ENCODE measurements around the gene ISX. TPM values are rescaled to one million over a fixed set of nuclear protein-coding genes. Genes with fewer than 3 reads are reported as not detected.

ISX gene
- total and polyA plus RNA-seq, 10 donors: not detected

DNA sequence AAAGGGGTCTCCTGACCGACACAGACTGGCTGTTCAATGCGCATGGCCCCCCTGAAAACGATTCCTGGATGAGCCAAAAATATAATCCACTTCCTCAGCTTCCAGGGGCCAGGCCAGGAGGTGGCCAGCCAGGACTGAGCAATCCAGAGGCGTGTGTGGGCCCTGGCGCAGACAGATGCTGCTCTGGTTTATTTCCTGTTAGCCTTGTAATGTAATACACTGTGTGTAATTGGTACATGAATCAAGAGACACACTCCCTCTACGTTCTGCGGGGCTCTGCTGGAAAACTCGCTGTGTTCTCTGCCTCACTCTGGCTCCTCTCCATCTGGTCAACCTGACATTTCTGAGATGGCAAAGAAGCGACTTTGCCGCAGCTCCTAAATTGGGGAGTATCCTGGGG is 26.3 kb upstream of the ISX start:
- DNase-seq: no peak
- no peak for TF ChIP-seq POLR2AphosphoS5 (IDR thresholded peaks at IDR 0.05)
- TF ChIP-seq, protein P1, sequence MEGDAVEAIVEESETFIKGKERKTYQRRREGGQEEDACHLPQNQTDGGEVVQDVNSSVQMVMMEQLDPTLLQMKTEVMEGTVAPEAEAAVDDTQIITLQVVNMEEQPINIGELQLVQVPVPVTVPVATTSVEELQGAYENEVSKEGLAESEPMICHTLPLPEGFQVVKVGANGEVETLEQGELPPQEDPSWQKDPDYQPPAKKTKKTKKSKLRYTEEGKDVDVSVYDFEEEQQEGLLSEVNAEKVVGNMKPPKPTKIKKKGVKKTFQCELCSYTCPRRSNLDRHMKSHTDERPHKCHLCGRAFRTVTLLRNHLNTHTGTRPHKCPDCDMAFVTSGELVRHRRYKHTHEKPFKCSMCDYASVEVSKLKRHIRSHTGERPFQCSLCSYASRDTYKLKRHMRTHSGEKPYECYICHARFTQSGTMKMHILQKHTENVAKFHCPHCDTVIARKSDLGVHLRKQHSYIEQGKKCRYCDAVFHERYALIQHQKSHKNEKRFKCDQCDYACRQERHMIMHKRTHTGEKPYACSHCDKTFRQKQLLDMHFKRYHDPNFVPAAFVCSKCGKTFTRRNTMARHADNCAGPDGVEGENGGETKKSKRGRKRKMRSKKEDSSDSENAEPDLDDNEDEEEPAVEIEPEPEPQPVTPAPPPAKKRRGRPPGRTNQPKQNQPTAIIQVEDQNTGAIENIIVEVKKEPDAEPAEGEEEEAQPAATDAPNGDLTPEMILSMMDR (IDR thresholded peaks at IDR 0.05 in 8 of 11, conservative IDR thresholded peaks at IDR 0.05 in 3 of 11): no peak
- TF ChIP-seq POLR2A (IDR thresholded peaks at IDR 0.05): no peak
- no peaks in the 10 kb centered on the region for H3K36me3 ChIP-seq
- 51 to 76% (median 68%) methylated on average over 10 of the region's 10 CpGs for WGBS, 5 donors
- intact Hi-C loops (cut with DNase I; ENCODE audit: low total_unique reads): no loop called here
- no peak overlapping the region for H3K4me3 ChIP-seq
- H3K9me3 ChIP-seq: no peaks in the 10 kb centered on the region
- H3K27me3 ChIP-seq (replicated peaks in 1 of 7): peaks cover 0 to 22% (median 0%) of the 10 kb centered on the region in 7 donors
- no peaks in the 10 kb centered on the region for H3K4me1 ChIP-seq
- no peak overlapping the region for H3K27ac ChIP-seq

DNA sequence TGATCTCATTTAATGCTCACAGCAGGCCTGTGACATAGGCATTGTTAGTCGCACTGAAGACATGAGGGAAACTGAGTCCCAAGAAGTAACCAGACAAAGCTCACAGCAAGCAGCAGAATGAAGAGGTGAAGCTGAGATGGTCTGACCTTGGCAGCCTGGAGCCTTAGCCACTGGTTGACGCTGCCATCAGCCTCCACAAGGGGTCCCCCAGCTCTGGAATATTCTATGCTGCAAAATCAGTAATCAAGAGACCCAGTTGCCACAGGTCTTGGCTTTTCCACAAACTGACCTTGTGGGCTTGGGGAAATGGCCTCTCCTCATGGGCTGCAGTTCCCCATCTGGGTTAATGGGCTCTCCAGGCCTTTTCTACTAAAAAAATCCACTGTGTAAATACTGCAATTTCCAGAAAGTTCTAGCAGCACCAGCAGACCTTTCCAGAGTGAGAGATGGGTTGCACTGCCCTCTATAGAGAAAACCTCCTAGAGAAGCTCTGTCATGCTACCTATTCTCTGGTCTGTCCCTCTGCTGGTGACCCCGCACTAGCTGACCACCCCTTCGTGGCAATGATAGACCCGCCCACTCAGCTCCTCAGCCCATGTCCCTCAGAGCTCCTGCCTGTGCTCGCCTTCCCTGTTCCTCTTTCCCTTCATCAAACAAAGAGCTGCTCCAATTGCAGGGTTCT is 22.6 kb upstream of the ISX start:
- Histone ChIP-seq H3K27ac (no peak overlapping the region), H3K4me1 (no peaks in the 10 kb centered on the region), H3K27me3 (replicated peaks in 1 of 7) (peaks cover 0 to 49% (median 16%) of the 10 kb centered on the region in 7 donors), H3K36me3 (no peaks in the 10 kb centered on the region), H3K9me3 (peaks cover 0 to 6% (median 0%) of the 10 kb centered on the region in 8 donors), H3K4me3 (no peak overlapping the region)
- DNase-seq: no peak
- TF ChIP-seq, protein P1 (IDR thresholded peaks at IDR 0.05 in 8 of 11, conservative IDR thresholded peaks at IDR 0.05 in 3 of 11): peak in 2 of 11 experiments; percentile 10 to 11
- TF ChIP-seq POLR2A (IDR thresholded peaks at IDR 0.05): no peak
- intact Hi-C loops (cut with DNase I; ENCODE audit: low total_unique reads): no loop called here
- WGBS, 5 donors: 64 to 81% (median 70%) methylated on average over 6 of the region's 6 CpGs

DNA sequence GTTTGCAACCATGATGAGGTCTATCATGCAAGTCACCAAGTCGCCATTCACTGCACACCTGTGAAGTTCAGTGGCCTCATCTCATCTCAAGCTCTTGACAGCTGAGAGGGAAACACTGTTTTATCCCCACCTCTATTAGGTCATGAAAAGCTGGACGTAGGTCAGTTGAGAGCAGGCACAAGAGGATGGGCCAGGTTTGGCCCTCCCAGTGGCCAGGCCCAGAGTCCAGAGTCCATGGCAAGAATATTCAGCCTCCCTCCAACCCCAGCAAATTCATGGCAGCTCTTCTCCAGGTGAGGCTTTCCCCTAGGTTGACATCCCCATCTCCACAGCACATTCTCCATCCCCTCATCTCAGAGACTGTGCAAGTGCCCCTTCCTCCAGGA is 22.0 kb upstream of the ISX start:
- no peak for DNase-seq
- TF ChIP-seq, protein P1 (IDR thresholded peaks at IDR 0.05 in 8 of 11, conservative IDR thresholded peaks at IDR 0.05 in 3 of 11): no peak
- TF ChIP-seq POLR2A (IDR thresholded peaks at IDR 0.05): no peak
- no peak for TF ChIP-seq POLR2AphosphoS5 (IDR thresholded peaks at IDR 0.05)
- Histone ChIP-seq H3K36me3 (no peaks in the 10 kb centered on the region), H3K27me3 (replicated peaks in 1 of 7) (peaks cover 0 to 49% (median 16%) of the 10 kb centered on the region in 7 donors), H3K4me3 (no peak overlapping the region), H3K27ac (no peak overlapping the region), H3K4me1 (no peaks in the 10 kb centered on the region), H3K9me3 (peaks cover 0 to 6% (median 0%) of the 10 kb centered on the region in 8 donors)
- 41 to 67% (median 56%) methylated on average over 2 of the region's 2 CpGs for WGBS, 5 donors
- intact Hi-C loops (cut with DNase I; ENCODE audit: low total_unique reads): no loop called here

DNA sequence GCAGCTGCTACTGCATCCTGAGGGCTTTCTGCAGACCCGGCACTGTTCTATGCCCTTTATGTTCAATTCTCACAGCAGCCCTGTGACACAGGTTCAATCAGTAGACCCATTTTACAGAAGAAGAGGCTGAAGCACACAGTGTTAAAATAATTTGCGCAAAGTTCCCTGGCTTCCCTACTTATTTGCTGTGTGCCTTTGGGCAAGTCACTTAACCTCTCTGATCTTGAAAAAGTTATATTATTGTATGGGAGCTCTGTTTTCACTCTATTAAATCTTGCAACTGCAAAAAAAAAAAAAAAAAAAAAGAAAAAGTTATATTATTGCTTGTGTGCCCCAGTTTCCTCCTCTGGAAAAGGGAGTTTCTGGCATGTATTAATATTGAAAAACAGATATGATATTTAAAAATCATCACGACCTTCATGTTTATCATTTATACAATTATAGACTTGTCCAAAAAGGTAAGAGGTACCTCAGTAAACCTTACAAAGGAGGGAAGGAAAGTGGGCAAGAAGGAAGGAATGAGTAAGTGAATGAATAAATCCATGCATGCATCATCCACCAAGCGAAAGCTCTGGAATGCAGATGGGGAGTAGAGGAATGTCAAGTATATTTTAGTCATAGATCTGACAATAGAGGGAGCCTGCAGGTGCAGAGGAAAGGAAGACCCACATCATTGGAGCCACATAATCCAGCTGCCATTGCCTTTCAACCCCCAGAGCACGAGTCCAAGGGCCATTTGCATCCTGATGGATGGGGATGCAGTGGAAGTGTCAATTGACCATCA is 21.2 kb upstream of the ISX start:
- TF ChIP-seq POLR2A (IDR thresholded peaks at IDR 0.05) (no peak), POLR2AphosphoS5 (IDR thresholded peaks at IDR 0.05) (no peak)
- TF ChIP-seq, protein P1 (IDR thresholded peaks at IDR 0.05 in 8 of 11, conservative IDR thresholded peaks at IDR 0.05 in 3 of 11): no peak
- no peak for DNase-seq
- intact Hi-C loops (cut with DNase I; ENCODE audit: low total_unique reads): no loop called here
- WGBS, 5 donors: 80 to 89% (median 82%) methylated on average over 5 of the region's 5 CpGs
- no peak overlapping the region for H3K4me3 ChIP-seq
- H3K4me1 ChIP-seq: no peaks in the 10 kb centered on the region
- H3K9me3 ChIP-seq: peaks cover 0 to 6% (median 0%) of the 10 kb centered on the region in 8 donors
- H3K36me3 ChIP-seq: no peaks in the 10 kb centered on the region
- H3K27ac ChIP-seq: no peak overlapping the region
- H3K27me3 ChIP-seq (replicated peaks in 1 of 7): peaks cover 0 to 48% (median 16%) of the 10 kb centered on the region in 7 donors
